Astrocyte of the spinal cord (primary cell): Measurements from ENCODE around the gene SLC35F2.

ENCODE experiments used
- DNase-seq: peaks from one replicate; pipeline ENCODE4 v3.0.0; 2011; ENCODE audit warnings: low read depth, low spot score
- H3K4me3 ChIP-seq: 2 replicates; pipeline ENCODE4 v1.5.1; 2011; ENCODE audit warnings: low read depth, mild to moderate bottlenecking, low read length, moderate library complexity
- in situ Hi-C: cut with HindIII; loops from 2 replicates; pipeline ENCODE4 v1.10.0; 2017; ENCODE audit warnings: low sequenced_read_pairs
- TF ChIP-seq, protein P1 (sequence below): IDR thresholded peaks from 2 replicates; pipeline ENCODE4 v1.5.1; 2012; ENCODE audit warnings: low read depth, mild to moderate bottlenecking, low read length, inconsistent platforms

SLC35F2 gene

DNA sequence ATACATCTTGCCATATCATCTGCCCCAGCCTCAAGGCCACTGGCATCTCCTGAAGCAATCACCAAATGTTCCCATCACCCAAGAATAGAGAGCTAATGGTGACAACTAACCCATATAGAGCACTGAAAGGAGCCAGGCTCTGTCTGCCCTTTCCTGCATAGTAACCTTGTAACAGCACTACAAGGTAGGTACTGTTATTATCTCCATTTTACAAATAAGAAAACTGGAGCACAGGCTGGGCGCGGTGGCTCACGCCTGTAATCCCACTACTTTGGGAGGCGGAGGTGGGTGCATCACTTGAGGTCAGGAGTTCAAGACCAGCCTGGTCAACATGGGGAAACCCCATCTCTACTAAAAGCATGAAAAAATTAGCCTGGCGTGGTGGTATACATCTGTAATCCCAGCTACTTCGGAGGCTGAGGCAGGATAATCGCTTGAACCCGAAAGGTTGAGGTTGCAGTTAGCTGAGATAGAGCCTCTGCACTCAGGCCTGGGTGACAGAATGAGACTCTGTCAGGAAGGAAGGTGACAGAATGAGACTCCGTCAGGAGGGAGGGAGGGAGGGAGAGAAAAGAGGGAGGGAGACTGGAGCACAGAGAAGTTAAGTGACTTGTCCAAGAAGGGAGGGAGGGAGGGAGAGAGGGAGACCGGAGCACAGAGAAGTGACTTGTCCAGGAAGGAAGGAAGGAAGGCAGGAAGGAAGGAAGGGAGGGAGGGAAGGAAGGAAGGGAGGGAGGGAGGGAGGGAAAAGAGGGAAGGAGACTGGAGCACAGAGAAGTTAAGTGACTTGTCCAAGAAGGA, 2.2 kb downstream of the SLC35F2 start:
- DNase-seq = no peak
- H3K4me3 ChIP-seq = no peak overlapping the region
- TF ChIP-seq, protein P1, sequence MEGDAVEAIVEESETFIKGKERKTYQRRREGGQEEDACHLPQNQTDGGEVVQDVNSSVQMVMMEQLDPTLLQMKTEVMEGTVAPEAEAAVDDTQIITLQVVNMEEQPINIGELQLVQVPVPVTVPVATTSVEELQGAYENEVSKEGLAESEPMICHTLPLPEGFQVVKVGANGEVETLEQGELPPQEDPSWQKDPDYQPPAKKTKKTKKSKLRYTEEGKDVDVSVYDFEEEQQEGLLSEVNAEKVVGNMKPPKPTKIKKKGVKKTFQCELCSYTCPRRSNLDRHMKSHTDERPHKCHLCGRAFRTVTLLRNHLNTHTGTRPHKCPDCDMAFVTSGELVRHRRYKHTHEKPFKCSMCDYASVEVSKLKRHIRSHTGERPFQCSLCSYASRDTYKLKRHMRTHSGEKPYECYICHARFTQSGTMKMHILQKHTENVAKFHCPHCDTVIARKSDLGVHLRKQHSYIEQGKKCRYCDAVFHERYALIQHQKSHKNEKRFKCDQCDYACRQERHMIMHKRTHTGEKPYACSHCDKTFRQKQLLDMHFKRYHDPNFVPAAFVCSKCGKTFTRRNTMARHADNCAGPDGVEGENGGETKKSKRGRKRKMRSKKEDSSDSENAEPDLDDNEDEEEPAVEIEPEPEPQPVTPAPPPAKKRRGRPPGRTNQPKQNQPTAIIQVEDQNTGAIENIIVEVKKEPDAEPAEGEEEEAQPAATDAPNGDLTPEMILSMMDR = no peak
- in situ Hi-C loops = no loop called here

GRCh38 chr11:107853070-107853469, 5.5 kb downstream of the SLC35F2 start:
- H3K4me3 ChIP-seq = no peak overlapping the region
- DNase-seq = no peak
- in situ Hi-C loops = no loop called here
- TF ChIP-seq, protein P1 = no peak

DNA sequence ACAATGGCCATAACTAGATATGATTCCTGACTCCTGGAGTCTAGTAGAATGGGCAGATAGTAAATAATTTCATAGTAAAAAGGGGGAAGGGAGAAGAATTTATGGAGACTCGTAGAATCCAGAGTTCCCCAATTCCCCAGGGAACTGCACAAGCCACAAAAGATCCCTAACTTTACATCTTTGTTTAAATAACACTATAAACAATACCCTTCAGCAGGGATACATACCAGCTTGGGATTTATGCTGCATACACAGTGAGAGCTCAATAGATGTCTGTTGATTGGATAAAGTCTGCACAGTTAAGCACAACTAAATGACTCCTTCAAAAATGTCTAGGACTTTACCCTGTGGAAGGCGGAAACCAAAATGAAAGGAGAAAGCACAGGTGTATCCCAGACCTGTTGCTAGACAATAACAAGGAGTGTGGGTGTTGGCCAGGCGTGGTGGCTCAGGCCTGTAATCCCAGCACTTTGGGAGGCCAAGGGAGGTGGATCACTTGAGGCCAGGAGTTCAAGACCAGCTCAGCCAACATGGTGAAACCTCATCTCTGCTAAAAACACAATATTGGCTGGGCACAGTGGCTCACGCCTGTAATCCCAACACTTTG, 6.8 kb downstream of the SLC35F2 start:
- TF ChIP-seq, protein P1 = no peak
- in situ Hi-C loops = no loop called here
- no peak for DNase-seq
- H3K4me3 ChIP-seq = no peak overlapping the region

GRCh38 chr11:107849790-107850189, 8.8 kb downstream of the SLC35F2 start:
- DNase-seq = no peak
- in situ Hi-C loops = no loop called here
- no peak overlapping the region for H3K4me3 ChIP-seq
- TF ChIP-seq, protein P1 = no peak

GRCh38 chr11:107848345-107848744, 10.2 kb downstream of the SLC35F2 start:
- in situ Hi-C loops = no loop called here
- TF ChIP-seq, protein P1 = no peak
- no peak for DNase-seq
- no peak overlapping the region for H3K4me3 ChIP-seq

DNA sequence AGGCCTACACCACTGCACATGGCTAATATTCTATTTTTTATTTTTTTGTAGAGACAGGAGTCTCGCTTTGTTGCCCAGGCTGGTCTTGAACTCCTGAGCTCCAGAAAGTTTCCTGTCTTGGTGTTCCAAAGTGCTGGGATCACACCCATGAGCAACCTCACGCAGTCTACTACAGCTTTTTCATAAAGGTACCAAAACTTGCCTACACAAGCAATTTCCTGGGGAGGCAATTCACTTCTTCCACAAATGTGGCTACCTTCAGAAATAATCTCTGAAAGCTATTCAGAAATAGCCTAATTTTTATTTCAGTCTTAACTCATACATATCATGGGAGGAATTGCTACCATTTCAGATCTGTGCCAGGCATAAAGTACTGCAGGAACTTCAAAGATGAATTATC, 11.4 kb downstream of the SLC35F2 start:
- in situ Hi-C loops = no loop called here

More for the DNA sequence above, 11.4 kb downstream of the SLC35F2 start:
- TF ChIP-seq, protein P1 = no peak
- DNase-seq = no peak
- H3K4me3 ChIP-seq = no peak overlapping the region
